NCI-H2081 treated with DMSO at 0.1 percent for 48 hours (cell line): ENCODE data around the gene UGT1A8.

Source experiments
- DNase-seq: peaks from one replicate; lab custom pipeline; 2025; lab: John Stamatoyannopoulos, UW

UGT1A8 gene

GRCh38 chr2:233801357-233802131 is 184.1 kb downstream of the UGT1A8 start:
- DNase-seq, result no peak

GRCh38 chr2:233802132-233802815 is 184.8 kb downstream of the UGT1A8 start:
- DNase-seq, result no peak

GRCh38 chr2:233803292-233803911 is 186.0 kb downstream of the UGT1A8 start:
- DNase-seq, result no peak

DNA sequence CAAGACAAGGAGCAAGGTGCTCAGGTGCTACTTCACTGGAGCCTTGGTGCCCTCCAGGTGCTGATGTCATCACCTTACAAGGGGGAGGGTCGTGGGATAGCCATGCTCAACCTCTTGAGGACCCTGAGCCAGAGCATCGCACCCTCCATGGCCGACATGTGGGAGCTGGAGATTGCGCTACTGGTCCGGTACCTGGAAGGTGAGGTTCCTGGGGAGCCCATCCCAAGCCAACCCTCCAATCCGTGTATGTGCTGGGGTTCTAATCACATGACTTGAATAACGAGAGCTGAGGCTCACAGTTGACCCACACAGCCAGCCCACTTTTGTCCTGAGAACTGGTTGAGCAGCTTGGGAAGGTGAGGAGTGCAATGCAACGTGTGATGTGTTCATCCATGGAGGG is 186.6 kb downstream of the UGT1A8 start:
- no peak for DNase-seq

GRCh38 chr2:233807215-233807865 is 189.9 kb downstream of the UGT1A8 start:
- DNase-seq, result no peak

DNA sequence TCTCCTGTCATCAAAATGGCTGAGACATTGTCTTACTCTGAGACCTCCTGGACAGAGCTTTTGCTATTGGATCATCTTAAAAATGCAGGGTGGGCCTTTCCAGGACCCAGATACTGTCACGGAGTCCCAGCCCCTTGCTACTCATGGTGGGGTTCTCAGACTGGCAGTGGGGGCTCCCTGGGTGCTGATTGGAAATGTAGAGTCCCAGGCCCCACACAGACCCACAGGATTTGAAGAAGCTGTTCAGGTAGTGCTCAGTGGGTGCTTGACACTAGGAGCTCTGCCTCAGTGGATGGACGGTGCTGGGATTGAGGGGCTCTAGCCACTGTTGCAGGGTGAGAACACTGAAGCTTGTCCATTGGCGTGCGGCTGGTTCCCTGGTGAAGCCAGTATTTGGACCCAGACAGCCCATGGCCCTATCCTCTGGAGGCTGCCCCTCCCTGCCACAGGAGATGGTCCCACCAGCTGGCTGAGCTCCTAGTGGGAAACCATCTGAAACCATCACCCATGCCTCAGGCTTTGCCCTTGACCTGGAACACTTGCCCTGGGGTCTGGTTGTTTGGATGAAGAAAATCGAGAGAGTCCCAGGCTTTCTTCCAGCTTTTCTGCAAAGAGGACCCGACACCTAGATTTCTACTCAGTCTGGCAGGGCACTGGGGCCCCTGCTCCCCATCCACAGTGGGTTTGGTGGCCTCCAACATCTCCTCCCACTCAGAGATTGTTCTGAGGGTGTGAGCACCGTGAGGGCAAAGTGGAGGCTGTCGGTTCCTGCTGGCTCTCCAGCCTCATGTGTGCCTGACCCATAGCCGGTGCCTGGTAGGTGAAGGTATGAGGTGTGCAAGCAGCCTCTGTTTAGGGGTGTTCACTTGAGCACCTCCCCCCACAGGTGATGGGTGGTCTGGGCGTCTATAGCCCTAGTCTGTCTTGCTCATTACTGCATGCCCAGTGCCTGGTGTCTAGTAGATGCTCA is 190.8 kb downstream of the UGT1A8 start:
- DNase-seq, result no peak

DNA sequence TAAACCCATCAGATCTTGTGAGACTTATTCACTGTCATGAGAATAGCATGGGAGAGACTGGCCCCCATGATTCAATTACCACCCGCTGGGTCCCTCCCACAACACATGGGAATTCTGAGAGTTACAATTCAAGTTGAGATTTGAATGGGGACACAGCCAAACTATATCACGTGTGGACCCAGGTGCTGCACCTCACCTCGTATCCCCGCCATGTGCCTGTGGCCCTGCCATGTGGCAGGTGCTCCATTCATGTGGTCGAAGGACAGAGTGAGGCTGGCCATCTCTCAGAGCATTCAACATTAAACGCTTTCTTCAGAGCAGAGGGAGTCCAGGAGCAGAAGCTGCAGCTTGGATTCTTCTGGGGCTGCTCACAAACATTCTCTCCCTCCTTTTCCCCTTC is 193.0 kb downstream of the UGT1A8 start:
- no peak for DNase-seq

DNA sequence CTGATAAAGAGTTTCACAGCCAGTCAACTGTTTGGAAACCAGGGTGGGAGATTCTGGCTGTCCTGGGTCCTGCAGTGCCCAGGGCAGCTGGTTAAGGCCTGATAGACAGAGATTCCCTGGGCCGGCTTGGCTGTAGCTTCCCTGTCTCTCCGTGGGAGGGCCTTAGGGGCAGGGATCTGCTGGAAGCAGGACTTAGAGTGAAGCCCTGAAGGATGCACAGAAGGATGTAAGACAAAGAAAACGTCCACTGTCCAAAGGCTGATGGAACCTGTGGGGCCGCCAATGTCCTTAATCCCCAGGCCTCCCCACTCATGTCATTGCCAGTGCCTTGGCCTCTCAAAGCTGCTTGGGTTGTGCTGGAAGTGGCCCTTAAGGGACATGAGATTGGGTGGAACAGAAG is 193.7 kb downstream of the UGT1A8 start:
- no peak for DNase-seq

DNA sequence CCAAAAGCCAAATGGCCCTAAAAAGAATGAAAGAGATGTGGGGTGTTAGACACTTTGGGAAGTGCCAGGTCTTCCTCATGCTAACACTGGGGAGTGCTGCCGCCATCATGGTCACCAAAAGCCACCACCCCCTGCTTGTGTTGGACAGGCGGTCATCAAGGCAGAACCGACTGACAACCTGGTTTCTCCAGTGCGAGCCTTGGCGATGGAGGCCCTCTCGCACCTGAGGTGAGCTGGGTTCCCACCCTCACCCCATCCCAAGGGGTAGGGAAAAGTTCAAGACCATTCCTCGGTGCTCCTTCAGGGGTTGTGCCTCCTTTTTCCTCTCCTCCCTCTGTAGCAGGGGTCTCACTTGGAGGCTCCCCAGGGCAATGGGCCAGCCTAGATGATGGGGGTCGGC is 194.3 kb downstream of the UGT1A8 start:
- DNase-seq, result no peak

DNA sequence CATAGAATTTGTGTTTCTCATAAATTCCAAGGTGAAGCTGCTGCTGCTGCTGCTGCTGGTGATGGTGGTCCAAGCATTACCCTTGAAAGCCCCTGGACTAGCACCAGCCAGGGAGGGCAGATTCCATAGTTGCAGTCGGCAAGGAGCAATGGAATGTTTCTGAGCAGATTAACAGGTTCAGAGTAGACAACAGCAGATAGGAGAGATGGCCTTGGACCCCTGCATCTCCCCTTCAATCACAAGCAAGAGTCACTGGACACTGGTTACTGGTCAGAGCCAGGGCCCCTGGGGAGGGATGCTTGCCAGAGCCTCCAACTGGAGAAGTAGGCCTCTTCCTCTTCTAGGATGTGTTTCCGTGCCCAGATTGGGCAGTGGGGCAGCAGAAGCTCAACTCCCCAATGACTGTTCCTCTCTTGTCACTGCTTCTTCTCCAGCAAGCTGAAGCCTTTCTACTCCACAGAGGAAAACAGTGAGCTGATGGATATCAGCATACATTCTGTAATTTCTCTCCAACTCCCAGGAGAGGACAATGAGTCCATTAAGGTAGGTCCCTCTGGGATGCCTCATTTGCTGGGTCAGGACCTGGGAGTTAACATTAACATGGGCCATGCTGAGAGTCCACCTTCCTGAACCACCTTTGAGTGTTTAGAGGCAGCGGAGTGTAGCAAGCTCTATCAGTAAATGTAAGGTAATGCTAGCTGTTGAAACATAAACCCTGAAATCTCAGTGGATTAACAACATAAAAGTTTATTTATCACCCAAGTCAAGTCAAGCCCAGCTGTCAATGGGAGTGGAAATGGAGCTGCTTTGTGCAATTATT is 196.0 kb downstream of the UGT1A8 start:
- no peak for DNase-seq

DNA sequence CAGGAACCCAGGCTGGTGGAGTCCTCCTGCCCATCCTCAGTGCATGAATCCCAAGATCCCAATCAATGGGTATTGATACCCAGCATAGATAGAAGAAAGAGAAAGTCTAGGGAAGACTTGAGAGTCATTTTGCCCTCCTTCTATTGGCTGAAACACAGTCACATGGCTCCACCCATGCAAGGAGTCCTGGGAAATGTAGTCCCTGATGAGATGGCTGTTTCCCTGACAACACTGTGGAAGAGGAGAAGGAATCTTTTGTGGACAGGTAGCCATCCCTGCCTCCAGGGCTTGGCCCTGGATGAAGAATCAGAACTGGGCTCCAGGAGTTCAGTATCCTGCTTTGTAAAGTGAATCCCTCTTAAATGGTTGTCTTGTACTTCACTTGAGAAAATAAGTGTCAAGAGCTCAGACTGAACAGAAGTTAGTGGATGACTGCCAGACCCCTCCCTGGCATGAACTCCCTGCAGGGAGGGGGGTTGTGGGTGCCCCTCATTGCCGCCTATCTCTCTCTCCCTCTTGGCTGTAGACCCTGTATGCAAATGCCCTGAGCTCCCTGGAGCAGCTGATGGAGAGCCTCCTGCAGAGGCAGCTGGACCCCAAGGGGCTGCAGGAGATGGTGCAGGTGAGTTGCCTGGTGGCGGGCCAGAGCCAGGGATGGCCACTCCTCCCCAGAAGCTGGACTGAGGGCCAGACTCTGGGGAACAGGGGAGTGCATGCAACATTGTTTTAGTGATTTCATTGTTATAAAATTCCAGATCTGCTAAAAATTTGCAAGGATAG is 196.8 kb downstream of the UGT1A8 start:
- no peak for DNase-seq

GRCh38 chr2:233815861-233816260 is 198.4 kb downstream of the UGT1A8 start:
- no peak for DNase-seq

DNA sequence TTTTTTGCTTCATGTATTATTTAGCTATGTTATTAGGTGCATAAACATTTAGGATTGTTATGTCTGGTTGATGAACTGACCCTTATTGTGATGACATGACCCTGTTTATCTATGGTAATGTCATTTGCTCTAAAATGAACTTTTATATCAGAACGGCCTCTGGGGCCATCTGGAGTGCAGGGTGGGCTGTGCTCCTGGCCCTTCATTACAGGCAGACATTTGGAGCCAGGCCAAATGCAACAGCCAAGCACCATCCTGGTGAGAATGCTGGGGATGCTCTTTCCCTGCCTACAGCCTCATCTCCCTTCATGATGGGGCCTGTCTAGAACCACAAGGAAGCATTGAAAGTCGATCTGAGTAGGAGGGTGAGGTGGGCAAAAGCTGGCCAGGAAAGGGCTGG is 198.9 kb downstream of the UGT1A8 start:
- DNase-seq, result no peak

DNA sequence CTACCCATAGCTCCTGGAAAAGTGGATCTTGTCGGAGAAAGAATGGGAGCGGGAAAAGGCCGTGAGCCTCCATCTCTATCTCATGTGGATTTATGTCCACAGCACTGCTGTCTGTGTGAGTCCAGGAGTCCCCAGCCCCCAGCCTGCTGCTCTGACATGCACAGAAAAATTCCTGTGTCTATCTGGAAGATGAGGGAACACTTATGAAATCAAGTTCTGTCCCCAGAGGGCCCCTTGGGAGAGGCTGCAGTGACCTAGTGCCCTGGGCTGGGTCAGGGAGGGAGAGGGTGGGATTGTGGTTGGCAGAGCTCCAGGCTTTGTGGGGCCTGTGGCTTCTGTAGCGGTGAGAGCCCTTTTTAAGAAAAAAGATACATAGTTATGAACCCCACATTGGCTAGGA is 199.3 kb downstream of the UGT1A8 start:
- no peak for DNase-seq

- no peak for DNase-seq
Measured at GRCh38 chr2:233817361-233817911, 200.0 kb downstream of the UGT1A8 start.

DNA sequence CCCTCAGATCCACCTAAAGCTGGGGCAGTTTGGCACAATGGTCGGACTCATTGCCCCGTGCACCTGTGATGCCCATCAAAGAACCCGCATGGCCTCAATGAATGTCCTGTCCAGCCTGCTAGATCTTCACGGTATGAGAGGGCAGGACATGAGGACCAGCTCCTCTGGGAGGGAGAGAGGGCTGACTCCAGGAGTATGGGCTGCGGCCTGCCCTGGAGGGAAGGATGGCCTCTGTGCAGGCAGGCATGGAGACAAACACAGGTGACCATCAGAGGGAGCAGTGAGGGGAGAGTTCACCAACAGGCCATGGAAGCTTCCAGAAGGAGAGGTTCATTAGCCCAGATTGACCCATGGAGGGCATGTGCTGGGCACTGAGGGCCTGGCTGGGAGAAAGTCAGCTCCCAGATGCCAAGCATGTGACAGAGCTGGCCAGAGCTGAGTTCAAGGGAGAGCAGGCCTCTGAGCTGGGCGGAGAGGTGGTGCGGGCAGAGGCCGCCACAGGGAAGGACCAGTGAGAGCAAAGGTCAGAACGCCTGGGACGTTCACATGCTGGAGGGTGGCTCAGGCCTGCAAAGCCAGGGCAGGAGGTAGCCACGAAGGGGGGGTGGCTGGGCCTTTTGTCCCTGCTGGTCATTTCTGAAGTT is 200.7 kb downstream of the UGT1A8 start:
- DNase-seq, result no peak

GRCh38 chr2:233818639-233819621 is 201.5 kb downstream of the UGT1A8 start:
- no peak for DNase-seq
